Frontal cortex (tissue), 4 donors: ENCODE data around the gene NME3. TPM values are rescaled to one million over a fixed set of nuclear protein-coding genes. Genes with fewer than 3 reads are reported as not detected.
"Not testable (repeated sequence)": the region's sequence is repeated elsewhere in the genome, so short reads cannot be mapped to it uniquely, and the experiment has no call there.

Source experiments
- DNase-seq, 2 donors: peaks; one replicate each; pipeline ENCODE4 v3.0.0; 2012; ENCODE audit warnings: low spot score in 2 of 2
- FAIRE-seq: peaks from 2 replicates; lab custom pipeline; 2012; peaks lifted over from hg19 to GRCh38; lab: Jason Lieb, UNC
- total RNA-seq: library from RNA; depleted of rRNA; stranded (reverse); fragments of >200 nt; gene quantifications from one replicate; pipeline ENCODE4 v1.2.3, GENCODE V29; 2014
- donor health status: control.
- donor health status: control.
- donor health status: control.

Gene NME3
- total RNA-seq: 35.1 TPM

DNA sequence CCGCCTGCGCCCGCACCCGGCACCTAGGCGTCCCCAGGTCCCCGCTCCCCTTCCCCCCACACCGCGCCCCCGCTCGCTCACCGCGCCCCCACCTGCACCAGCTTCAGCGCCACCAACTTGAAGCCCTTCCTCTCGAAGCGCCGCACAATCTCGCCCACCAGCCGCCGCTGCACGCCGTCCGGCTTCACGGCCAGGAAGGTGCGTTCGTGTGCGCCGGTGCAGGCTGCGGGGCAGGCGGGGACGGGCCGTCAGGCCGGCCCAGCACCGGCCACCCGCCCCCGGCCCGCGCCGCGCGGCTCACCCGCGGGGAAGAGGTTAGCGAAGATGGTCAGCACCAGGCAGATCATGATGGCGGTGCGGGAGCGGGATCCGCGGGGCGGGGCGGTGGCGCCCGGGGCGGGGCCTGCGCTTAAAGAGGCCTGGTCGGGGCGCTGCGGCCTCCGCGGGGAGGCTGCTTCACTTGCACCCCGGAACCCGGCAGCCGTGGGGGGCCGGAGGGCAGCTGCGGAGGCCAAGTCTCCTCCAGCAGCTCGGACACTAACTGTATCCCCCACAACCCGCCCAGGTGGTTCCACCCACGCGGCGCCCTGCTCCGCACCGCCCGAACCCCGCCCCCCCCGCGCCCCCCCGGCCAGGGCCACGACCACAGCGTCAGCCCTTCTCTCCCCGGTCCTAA, at the start of gene NME3:
TSS of gene NME3 (minus strand) at position 356 of the 676 bp plus-strand sequence. CDS start at position 347, 9 bp downstream.
- DNase-seq (peak; percentile 86 to 92), FAIRE-seq (no peak)

DNA sequence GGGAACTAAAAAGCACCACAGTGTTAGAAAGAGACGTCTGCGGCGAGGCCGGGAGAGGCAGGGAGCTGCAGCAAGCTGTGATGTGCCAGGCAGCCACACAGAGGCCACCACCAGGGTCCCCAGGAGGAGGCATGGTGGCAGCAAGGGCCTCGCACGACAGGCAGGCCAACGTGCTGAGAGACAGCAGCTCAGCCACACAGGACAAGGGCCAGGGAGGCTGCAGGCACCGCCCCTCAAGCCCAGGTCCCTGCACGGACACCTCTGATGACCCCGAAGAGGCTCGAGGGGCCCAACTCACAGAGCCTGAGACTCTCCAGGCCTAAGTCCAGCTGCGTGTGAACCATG, 49.6 kb upstream of the NME3 start:
- FAIRE-seq: no peak

DNA sequence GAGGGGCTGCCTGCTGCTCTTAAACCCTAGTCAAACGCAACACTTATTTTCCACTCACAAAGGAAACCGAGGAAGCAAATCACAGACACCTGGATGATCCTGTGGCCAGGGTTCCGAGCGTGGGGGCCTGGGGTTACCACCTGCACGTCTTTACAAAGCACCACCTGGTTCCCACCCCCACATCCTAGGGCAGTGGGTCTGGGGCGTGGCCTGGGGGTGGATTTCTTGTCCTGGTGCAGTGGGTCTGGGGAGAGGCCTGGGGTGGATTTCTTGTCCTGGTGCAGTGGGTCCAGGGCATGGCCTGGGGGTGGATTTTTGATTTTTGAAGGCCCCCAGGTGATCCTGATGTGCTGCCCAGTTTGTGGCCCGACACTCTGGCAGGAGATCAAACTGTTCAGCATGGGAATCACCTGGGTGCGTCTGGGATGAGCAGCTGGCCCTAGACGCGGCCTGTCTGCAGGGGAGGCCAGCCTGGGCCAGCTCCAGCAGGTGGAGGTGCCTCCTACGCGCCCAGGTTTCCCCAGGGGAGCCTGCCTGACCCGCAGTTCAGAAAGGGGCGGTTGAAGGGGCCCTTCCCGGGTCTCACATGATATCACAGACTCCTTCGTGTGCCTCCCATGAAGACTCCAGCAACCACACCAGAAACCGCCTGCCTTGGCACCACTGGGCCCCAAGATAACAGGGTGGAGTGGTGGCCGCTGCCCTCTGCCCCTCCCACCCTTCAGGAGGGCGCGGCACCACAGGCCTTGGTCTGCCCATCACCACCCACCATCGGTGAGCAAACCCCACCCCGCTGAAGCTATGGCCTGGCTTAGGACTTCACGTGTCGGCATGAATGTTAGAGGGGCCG, 49.0 kb upstream of the NME3 start:
- FAIRE-seq (no peak), DNase-seq (no peak)

More for the DNA sequence above, 49.6 kb upstream of the NME3 start:
- no peak for DNase-seq

DNA sequence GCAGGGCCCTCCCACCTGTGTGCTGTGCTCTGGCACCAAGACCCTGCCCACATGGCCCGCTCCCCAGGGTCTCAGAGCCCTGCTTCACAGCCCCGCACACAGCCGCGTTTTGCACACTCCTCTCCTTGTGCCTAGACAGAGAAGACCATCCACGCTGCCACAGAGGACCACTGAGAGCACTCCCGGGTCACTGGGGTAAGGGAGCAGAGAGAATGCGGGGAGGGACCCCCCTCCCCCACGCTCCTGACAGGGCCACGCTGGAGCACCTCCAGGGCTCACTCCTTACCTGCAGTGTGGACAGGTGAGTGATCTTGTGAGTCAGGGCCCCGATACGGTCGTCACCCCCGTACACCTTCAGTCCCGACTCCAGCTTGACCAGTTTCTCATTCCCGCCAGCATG, 48.3 kb upstream of the NME3 start:
- no peak for DNase-seq

DNA sequence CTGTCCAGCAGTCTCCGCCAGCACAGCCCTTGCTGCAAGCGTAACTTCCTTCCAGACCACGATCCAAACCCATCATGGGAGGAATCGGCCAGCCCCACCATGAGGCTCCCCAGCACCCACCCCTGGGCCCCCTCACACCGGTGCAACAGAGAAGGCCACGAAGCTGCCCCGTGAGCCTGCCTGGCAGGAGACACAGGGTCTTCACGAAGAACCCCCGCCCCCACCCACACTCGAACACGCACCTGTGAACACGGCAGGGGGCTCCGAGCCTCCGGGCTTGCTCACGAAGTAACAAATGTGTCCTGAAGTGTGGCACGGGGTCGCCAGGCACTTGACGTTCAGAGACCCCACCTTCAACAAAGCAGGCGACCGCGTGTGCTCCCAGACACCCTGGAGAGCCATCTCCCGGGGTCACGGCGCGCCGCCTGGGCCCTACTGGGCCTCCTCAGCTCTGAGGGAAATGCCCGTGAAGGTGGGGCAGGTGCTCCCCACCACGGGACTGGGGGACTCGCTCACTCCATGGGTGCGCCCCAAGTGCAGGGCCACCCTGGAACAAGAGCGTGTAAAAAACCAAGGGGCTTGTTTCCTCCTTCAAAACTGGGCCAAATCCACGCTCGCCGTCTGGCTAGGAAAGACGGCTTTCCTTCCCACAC, 47.7 kb upstream of the NME3 start:
- FAIRE-seq: no peak
- DNase-seq: no peak

More for the DNA sequence above, 48.3 kb upstream of the NME3 start:
- FAIRE-seq: no peak

DNA sequence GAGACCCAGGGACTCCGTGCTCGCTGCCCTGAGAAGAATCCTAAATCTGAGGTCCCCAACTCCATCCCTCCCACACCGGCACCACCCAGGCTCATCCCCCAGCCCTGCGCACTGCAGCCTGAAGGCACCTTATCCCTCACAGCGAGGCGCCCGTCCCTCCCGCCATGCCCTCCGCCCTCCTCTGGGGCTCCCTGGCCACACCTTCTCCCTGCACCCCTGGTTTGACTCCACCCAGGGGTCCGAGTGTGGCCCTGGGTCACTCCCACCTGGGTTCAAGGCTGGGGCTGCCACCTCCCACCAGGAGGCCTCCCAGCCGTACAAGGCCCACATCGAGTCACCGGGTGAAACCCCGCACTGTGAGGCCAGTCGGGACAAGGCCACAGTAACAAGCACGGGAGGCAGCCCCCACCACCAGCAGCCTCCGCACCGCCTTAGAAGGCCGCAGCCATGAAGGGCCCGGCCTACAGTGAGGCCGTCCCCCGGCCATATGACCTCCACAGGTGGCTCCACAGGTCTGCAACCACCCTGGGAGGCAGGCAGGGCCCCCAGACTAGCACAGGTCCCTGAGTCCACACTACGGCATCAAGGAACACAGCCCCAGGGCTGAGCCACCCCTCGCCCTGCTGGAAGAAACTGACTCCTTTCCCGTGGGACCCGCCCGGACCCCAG, 47.0 kb upstream of the NME3 start:
- DNase-seq: no peak
- no peak for FAIRE-seq

DNA sequence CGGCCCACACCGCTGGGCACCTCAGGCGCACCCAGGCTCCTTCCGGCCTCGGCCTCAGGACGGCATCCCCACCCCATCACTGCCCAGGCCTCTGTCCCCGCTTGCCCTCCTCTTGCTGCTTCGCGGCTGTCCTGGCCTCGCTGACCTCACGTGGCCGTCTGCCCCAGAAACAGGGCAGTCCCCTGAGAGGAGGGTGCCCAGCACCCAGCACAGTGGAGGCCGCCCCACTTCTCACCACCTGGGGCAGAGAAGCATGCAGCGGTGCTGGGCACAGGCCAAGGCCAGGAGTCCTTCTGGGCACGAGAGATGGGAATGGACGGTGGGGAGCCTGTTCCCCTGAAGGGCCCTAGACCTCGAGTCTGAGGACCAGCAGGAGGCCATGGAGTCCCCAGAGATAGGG, 46.4 kb upstream of the NME3 start:
- DNase-seq: no peak
- no peak for FAIRE-seq

DNA sequence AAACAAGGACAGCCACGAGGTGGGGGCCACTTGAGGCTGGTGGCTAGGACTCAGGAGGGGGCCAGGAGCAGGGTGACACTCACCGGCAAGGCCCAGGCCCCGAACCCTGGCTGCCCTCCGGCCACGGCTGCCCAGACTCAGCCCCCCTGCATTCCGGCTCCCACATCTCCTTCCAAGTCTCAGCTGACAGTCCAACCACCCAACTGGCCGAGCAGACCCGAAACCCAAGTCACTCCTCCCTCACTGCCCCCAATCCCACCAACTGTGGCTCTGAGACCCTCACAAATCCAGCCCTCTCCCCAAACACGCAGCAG, 45.9 kb upstream of the NME3 start:
- DNase-seq (no peak), FAIRE-seq (no peak)

DNA sequence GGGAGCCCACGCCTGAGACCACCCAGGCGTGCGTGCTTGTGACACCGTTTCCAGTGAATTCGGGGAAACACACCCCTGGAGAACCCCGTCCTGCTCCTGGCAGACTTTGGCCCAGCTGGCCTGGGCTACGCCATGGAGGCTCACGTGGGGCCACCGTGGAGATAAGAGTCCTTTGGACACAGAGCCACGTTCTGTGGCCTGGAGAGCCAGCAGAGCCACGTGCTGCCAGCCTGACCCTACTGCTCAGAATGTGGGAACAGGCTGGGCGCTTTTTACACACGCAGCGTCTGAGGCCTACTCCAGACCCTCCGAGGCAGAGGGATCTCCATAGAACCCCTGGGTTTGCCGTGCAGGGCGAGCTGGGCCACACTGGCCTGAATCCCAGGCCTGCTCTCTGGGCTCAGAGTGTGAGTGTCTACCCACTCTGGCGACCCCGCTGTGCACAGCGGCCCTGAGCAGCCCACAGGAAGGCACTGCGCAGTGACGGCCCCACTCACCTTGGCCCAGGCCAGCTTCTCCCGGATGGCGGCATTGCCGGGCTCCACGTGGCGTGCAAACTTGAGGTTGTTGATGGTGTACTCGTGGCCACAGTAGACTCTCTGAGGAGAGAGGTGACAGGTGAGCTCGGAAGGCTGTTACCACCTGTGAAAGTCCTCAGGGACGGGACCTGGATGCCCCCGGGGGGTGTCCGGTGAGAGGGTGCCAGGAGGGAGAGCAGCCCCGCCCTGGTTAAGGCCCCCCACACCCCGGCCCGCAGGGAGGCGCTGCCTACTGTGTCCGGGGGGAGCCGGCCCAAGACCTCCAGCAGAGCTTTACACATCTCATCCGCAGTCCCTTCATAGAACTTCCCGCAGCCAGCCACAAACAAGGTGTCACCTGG, 45.3 kb upstream of the NME3 start:
- DNase-seq (no peak), FAIRE-seq (no peak)

DNA sequence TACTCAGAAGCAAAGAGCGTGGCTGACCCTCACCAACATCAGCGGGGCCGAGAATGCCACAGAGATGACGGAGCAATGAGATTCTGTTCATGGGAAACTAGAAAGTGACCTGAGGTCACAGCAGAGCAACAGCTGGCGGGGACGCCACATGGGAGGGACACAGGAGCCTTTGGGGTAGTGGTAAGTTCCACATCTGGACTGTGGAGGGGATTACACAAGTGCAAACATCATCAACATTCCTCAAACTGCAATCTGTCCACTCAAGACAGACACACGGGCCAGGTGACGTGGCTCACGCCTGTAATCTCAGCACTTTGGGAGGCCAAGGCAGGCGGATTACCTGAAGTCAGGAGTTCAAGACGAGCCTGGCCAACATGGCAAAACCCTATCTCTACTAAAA, 44.1 kb upstream of the NME3 start:
- FAIRE-seq (no peak), DNase-seq (no peak)

DNA sequence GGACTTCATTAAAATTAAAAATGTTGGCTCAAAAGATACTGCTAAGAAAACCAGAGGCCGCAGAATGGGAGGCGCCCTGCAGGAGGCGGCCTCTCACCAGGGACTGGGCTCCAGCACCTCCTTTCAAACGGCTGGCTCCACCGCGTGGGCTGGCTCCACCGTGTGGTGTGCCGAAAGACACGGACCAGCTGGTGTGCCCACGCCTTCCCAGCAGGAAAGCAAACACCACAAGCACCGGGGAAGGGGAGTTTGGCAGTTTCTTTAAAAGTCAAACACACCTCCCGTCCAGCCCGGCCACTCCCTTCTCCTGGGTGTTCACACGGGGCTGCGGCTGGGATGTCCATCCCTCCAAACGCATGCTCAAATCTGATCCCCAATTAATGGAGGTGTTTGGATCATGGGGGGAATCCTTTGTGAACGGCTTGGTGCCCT, 41.4 kb upstream of the NME3 start:
- FAIRE-seq (no peak), DNase-seq (peak in 1 of 2 donors; percentile 59)

DNA sequence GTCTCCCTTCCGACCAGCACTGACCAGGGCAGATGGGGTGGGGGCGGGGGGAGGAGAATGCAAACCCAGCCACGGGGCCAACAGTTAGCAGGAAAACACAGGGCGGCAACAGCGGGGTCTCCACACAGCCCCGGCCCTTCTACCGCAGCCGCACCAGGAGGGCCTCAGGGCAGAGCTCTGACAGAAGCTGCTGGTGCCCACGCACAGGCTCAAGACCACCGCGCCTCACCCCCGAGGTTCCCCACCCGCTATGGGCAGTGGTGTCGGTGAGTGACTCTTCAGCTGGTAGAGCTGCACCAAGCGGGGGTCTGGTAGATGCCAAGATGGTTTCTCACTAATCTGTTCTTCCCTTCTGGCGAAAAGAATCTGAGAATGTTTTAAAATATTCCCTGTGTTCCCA, 39.2 kb upstream of the NME3 start:
- DNase-seq: no peak
- FAIRE-seq: no peak

DNA sequence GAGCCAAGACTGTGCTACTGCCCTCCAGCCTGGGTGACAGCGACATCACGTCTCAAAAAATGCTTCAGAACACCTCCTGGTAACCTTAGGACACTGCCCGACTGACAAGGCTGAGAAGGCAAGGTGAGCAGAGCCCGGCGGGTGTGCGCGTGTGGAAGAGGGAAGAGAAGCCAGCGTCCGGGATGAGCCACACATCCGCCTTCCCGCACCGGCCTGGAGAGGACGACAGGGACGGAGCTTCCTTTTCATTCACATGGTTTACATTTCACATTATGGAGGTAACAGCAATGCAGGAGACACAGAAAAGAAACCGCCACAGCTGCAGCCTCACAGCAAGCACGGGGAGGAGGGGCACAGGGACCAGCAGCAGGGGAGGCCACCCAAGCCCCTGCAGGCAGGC, 38.8 kb upstream of the NME3 start:
- DNase-seq: no peak
- FAIRE-seq: no peak

DNA sequence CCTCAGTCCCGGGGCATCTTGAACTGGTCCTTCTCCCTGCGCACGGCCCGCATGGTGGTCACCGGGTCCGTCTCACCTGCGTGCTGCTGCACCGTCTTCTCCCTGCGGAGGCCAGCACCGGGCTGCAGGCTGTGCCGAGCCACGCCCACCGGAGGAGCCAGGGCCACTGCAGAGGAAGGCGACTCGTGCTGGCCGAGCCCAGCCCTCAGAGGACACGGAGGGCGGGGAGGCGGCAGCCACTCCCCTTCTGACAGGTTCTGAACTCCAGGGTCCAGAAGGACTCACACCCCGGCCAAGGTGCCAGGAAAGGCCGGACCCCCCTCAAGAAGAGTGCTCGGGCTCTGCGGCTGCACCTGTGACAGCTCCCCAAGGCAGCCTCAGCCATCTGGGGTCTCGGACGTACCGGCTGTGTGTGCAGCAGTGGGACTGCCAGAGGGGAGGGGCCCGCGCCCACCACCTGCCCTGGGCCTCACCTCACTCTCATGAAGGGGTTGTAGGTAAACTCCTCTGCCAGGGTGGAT, 38.0 kb upstream of the NME3 start:
- FAIRE-seq (no peak), DNase-seq (no peak)

DNA sequence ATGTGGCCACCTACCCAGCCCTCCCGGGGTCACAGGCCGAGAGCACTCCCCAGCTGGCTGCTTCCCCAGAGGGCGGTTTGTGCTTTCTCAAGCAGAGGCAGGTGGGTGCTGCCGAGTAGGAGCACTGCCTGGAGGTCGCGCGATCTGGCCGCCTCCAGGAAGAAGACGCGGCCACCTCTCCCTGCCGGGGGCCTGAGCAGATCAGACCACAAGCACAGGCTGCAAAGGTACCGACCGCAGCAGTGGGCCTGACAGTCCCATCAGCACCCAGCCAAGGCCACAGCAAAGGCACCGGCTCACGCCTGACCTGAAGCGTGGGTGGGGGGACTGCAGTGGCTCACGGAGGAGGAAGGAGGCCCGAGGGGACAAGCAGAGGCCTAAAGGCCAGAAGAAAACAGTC, 37.3 kb upstream of the NME3 start:
- DNase-seq (no peak), FAIRE-seq (no peak)

DNA sequence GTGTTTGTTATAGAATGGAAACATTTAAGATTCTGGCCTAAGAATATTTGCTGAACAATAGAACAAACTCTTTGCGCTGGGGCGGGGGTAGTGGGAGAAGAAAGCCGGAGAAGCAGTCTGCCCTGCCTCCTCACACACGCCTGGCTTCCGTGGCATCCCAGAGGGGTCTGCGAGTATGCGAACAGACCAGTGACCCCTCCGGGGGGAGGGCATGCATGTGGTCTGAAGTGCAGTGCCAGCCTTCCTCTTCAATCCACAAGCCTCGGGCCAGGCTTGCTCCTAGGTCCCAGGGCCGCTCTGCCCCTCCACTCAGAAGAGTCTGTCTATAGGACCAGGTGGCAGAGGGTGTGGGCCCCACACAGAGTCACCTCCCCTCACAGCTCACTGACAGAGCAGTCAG, 36.3 kb upstream of the NME3 start:
- no peak for FAIRE-seq
- no peak for DNase-seq

DNA sequence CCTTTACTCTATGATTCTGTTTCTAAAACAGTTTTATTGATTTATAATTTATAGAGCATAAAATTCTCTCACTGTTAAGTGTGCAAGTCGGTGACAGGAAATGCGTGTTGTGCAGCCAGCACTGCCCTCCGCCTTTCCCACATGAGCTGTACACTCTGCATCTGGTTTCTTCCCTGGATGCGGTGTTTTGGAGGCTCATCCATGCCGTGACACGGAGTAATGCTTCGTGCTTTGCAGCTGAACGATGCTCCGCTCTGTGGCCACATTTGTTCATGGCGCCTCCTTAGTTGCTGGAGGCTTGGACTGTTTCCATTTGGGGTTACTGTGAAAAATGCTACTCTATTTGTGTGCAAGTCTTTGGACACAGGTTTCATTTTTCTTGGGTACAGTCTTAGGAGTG, 29.4 kb upstream of the NME3 start:
- no peak for DNase-seq

DNA sequence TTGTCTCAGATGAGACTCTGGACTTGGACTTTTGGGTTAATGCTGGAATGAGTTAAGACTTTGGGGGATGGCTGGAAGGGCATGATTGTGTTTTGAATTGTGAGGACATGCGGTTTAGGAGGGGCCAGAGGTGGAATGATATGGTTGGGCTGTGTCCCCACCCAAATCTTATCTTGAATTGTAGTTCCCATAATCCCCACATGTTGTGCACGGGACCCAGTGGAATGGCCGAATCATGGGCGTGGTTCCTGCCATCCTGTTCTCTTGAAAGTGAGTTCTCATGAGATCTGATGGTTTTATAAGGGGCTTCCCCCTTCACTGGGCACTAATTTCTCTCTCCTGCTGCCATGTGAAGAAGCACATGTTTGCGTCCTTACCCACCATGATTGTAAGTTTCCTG, 27.9 kb upstream of the NME3 start:
- DNase-seq, FAIRE-seq: not testable (repeated sequence)

More for the DNA sequence above, 29.4 kb upstream of the NME3 start:
- FAIRE-seq: no peak

DNA sequence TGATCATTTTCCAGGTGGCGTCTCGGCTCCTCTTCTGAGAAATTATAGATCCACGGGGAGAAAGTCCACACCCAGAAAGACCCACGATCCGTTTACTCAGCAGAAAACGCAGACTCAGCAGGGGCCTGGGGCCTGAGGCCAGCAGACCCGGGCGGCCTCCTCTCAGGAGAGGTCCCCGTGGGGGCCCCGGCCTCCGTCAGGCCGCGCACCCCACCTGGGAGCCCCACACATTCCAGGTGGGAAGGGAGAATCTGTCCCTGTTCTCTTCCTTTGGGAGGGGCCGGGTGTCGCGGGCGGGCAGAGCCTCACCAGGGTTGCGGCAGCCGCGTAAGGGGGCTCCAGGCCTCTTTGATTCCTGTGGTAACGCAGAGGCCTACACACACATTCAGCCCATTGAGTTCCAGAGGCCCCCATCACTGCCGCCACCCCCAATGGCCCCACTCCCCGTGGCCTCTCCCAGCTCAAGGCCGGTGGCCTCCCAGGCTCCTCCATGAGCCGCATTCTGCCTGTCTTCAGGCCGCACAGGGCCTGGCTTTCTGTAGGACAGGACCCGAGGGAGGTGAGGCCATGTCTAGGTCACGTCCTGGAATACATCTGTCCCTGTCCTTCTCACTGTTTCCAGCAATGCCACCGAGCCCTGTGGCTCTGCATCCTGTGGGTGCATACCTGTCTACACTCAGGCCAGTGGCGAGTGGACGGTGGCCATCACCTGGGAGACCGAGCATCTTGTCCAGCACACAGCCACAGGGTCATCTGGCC, 23.7 kb upstream of the NME3 start:
- DNase-seq: peak in 1 of 2 donors; percentile 10
- FAIRE-seq: no peak
